ENCODE measurements around the gene COL23A1.

DNA sequence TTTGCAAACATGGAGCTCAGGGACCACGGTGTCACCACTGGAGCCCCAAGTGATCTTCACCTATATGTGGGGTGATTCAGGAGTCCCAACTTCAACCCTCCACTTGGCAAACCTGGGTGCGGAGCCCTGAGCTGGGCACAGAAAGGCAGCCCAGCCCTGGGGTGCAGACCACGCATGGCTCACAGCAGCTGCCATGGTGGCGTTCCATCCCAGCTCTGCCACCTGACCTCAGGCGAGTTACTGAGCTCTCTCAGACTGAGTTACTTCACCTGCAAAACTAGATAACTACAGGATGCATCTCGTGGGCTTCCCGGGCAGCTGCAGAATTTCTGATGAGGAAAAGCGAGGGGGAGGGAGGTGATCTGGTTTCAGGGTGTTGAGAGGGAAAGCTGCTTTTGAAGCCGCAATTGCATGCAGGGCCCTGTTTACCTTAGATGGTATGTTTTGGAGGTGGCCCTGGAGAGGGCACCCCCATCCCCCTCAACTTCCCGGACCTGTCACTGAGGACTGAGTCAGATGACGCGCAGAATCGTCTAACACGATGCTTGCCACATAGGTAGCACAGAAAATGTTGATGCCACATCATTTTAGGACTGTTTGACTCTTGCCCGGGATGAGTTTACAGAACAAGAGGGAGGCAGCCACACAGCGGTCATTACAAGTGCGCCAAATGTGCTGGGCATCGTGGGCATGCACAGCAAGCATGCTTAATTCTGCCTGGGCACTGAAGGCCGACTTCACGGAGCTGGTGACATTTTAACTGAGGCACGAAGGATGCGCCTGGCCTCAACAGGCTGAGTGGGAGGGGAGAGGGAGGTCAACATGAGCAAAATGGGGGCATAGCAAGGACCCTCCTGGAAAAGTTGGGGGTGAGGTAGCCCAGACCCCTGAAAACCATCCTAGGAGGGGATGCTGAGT, 154.6 kb downstream of the COL23A1 start:
- TF ChIP-seq, protein P1, sequence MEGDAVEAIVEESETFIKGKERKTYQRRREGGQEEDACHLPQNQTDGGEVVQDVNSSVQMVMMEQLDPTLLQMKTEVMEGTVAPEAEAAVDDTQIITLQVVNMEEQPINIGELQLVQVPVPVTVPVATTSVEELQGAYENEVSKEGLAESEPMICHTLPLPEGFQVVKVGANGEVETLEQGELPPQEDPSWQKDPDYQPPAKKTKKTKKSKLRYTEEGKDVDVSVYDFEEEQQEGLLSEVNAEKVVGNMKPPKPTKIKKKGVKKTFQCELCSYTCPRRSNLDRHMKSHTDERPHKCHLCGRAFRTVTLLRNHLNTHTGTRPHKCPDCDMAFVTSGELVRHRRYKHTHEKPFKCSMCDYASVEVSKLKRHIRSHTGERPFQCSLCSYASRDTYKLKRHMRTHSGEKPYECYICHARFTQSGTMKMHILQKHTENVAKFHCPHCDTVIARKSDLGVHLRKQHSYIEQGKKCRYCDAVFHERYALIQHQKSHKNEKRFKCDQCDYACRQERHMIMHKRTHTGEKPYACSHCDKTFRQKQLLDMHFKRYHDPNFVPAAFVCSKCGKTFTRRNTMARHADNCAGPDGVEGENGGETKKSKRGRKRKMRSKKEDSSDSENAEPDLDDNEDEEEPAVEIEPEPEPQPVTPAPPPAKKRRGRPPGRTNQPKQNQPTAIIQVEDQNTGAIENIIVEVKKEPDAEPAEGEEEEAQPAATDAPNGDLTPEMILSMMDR (IDR thresholded peaks at IDR 0.05), result no peak
- TF ChIP-seq POLR2A (IDR thresholded peaks at IDR 0.05), result no peak

Data from lower leg skin (tissue), 3 donors.